Activated CD8-positive, alpha-beta memory T cell treated with anti-CD3 and anti-CD28 coated beads for 36 hours (primary cell): ENCODE results near the gene LRRC36. TPM values are rescaled to one million over a fixed set of nuclear protein-coding genes. Genes with fewer than 3 reads are reported as not detected.

ENCODE experiments used
- CTCF ChIA-PET: fragments of 350-600 bp; sonication (Branson Sonifier 250); formaldehyde crosslinking; loops from one replicate; lab custom pipeline; 2021; ENCODE audit warnings: antibody characterized with exemption; lab: Charles Lee
- POLR2A ChIA-PET: fragments of 350-600 bp; sonication (Branson Sonifier 250); formaldehyde crosslinking; loops from one replicate; lab custom pipeline; 2021; ENCODE audit warnings: antibody characterized with exemption; lab: Charles Lee
- total RNA-seq, 2 experiments: library from RNA; stranded (reverse); gene quantifications; one replicate each; pipeline ENCODE4 v1.2.3, GENCODE V29; 2021

The LRRC36 gene
- total RNA-seq, 2 experiments from 2014 or later = 0.55 to 1.1 TPM

- ChIA-PET POLR2A (no interaction called here), CTCF (interaction anchor here (1.0 to 3.5 kb wide), 5 partner anchors 9 to 40 kb away, joined by 3 to 15 read pairs (median 6); partner anchors contain the start of gene ZDHHC1)
Measured at GRCh38 chr16:67425580-67425979, 99.0 kb downstream of the LRRC36 start.

- CTCF ChIA-PET = interaction anchor here (1.0 to 3.5 kb wide), 8 partner anchors 9 to 165 kb away, joined by 3 to 16 read pairs (median 4); partner anchors contain the start of gene ZDHHC1
- POLR2A ChIA-PET = interaction anchor here (0.6 kb wide), 1 partner anchor 9 kb away, joined by 3 read pairs; no protein-coding TSS in a partner anchor
Measured at GRCh38 chr16:67426022-67426421, 99.4 kb downstream of the LRRC36 start.

GRCh38 chr16:67426950-67427349 is 100.3 kb downstream of the LRRC36 start:
- ChIA-PET CTCF (interaction anchor here (1.0 to 3.5 kb wide), 10 partner anchors 11 to 166 kb away, joined by 3 to 16 read pairs (median 6); partner anchors contain the start of genes RIPOR1 and ZDHHC1), POLR2A (no interaction called here)

GRCh38 chr16:67428146-67428731 is 101.6 kb downstream of the LRRC36 start:
- POLR2A ChIA-PET = no interaction called here

GRCh38 chr16:67429053-67429798 is 102.6 kb downstream of the LRRC36 start:
- CTCF ChIA-PET = interaction anchor here (0.6 to 3.5 kb wide), 16 partner anchors 8 to 148 kb away, joined by 3 to 18 read pairs (median 6); partner anchors contain the start of genes ATP6V0D1, KCTD19, LRRC36 and ZDHHC1
- POLR2A ChIA-PET = no interaction called here

More at GRCh38 chr16:67428146-67428731, 101.6 kb downstream of the LRRC36 start:
- CTCF ChIA-PET = interaction anchor here (0.6 to 3.5 kb wide), 28 partner anchors 9 to 274 kb away, joined by 3 to 18 read pairs (median 4); partner anchors contain the start of genes ATP6V0D1, KCTD19, LRRC36 and RIPOR1

- POLR2A ChIA-PET = no interaction called here
- CTCF ChIA-PET = interaction anchor here (1.5 kb wide), 1 partner anchor 149 kb away, joined by 4 read pairs; no protein-coding TSS in a partner anchor
Measured at GRCh38 chr16:67429799-67430503, 103.3 kb downstream of the LRRC36 start.

- CTCF ChIA-PET = no interaction called here
- POLR2A ChIA-PET = no interaction called here
Measured at GRCh38 chr16:67430504-67430976, 103.9 kb downstream of the LRRC36 start.

- ChIA-PET POLR2A (no interaction called here), CTCF (no interaction called here)
Measured at GRCh38 chr16:67430977-67431774, 104.6 kb downstream of the LRRC36 start, which contains the start of gene HSD11B2. Gene HSD11B2, plus strand, starts transcription at chr16:67431121. Its CDS starts 128 bp downstream, at chr16:67431249.

- CTCF ChIA-PET = no interaction called here
- POLR2A ChIA-PET = no interaction called here
Measured at GRCh38 chr16:67431775-67432505, 105.3 kb downstream of the LRRC36 start.

- ChIA-PET CTCF (no interaction called here), POLR2A (no interaction called here)
Measured at GRCh38 chr16:67432506-67432890, 105.9 kb downstream of the LRRC36 start.

GRCh38 chr16:67433131-67433719 is 106.6 kb downstream of the LRRC36 start:
- CTCF ChIA-PET = interaction anchor here (0.5 to 1.5 kb wide), 2 partner anchors 14 to 118 kb away, joined by 3 read pairs; no protein-coding TSS in a partner anchor
- POLR2A ChIA-PET = no interaction called here

Other genes starting within 250 kb of the LRRC36 start
- gene PHAF1, start 216.9 kb upstream of the LRRC36 start, total RNA-seq = 10 to 100 TPM; 18.1 to 20.0 TPM
- 1 to 10 TPM; 2.0 to 2.1 TPM for gene B3GNT9, start 175.8 kb upstream of the LRRC36 start, total RNA-seq
- gene TRADD, start 166.9 kb upstream of the LRRC36 start, total RNA-seq = 10 to 100 TPM; 18.0 to 19.0 TPM
- 10 to 100 TPM; 11.8 to 12.2 TPM for gene FBXL8, start 166.9 kb upstream of the LRRC36 start, total RNA-seq
- 10 to 100 TPM in 1 of 2 experiments, 1 to 10 TPM in 1; 7.6 to 11.4 TPM for gene HSF4, start 162.1 kb upstream of the LRRC36 start, total RNA-seq
- 1 to 10 TPM; 4.9 to 5.2 TPM for gene NOL3, start 156.3 kb upstream of the LRRC36 start, total RNA-seq
- 10 to 100 TPM; 18.6 to 22.4 TPM for gene MATCAP1, start 142.9 kb upstream of the LRRC36 start, total RNA-seq
- under 1 TPM in 1 of 2 experiments, not detected in 1; 0.19 TPM for gene EXOC3L1, start 136.7 kb upstream of the LRRC36 start, total RNA-seq
- gene E2F4, start 134.7 kb upstream of the LRRC36 start, total RNA-seq = 100 to 1,000 TPM; 146 to 151 TPM
- gene ELMO3, start 127.7 kb upstream of the LRRC36 start, total RNA-seq = 1 to 10 TPM; 5.5 to 5.8 TPM
- gene TMEM208, start 99.7 kb upstream of the LRRC36 start, total RNA-seq = 10 to 100 TPM; 61.2 to 61.7 TPM
- 100 to 1,000 TPM; 113 to 118 TPM for gene FHOD1, start 79.3 kb upstream of the LRRC36 start, total RNA-seq
- gene SLC9A5, start 77.8 kb upstream of the LRRC36 start, total RNA-seq = 1 to 10 TPM; 6.7 to 7.8 TPM
- 10 to 100 TPM; 25.8 to 26.1 TPM for gene PLEKHG4, start 47.3 kb upstream of the LRRC36 start, total RNA-seq
- gene KCTD19, start 74 bp upstream of the LRRC36 start, total RNA-seq = 1 to 10 TPM; 1.4 to 1.5 TPM
- not detected for gene TPPP3, start 66.7 kb downstream of the LRRC36 start, total RNA-seq
- 1 to 10 TPM; 1.0 to 1.1 TPM for gene ZDHHC1, start 89.7 kb downstream of the LRRC36 start, total RNA-seq
- gene HSD11B2, start 104.3 kb downstream of the LRRC36 start, total RNA-seq = 1 to 10 TPM; 1.3 to 1.9 TPM
- gene ATP6V0D1, start 154.3 kb downstream of the LRRC36 start, total RNA-seq = 10 to 100 TPM; 42.2 to 45.0 TPM
- gene AGRP, start 156.7 kb downstream of the LRRC36 start, total RNA-seq = under 1 TPM in 1 of 2 experiments, not detected in 1; 0.25 TPM
- gene RIPOR1, start 202.0 kb downstream of the LRRC36 start, total RNA-seq = 10 to 100 TPM; 23.4 to 30.9 TPM
- gene CTCF, start 235.7 kb downstream of the LRRC36 start, total RNA-seq = 10 to 100 TPM; 54.2 to 55.1 TPM